HepG2 (cell line): Measurements from ENCODE around the gene GGTA1. TPM values are rescaled to one million over a fixed set of nuclear protein-coding genes. Genes with fewer than 3 reads are reported as not detected.

Source experiments
- ATAC-seq: fragments of 200-7000 bp; cut with Tn5 transposase; 3 replicates; pipeline ENCODE4 v1.9.1; 2020; ENCODE audit warnings: mild to moderate bottlenecking, moderate library complexity
- BruUV-seq: library from RNA; stranded (reverse); fragments of 400-500 nt; replicated peaks from 2 replicates; lab custom pipeline; 2021; lab: Mats Ljungman, UMichigan
- CTCF ChIA-PET: fragments of 300-600 bp; formaldehyde crosslinking; extraction: SDS; loops from one replicate; lab custom pipeline; 2021; ENCODE audit warnings: low total read pairs, inconsistent platforms, low intra/inter-chr PET ratio; lab: Yijun Ruan, JAX
- POLR2A ChIA-PET: fragments of 350-600 bp; sonication (Branson Sonifier 250); formaldehyde crosslinking; loops from one replicate; lab custom pipeline; 2020; ENCODE audit warnings: antibody characterized with exemption, inconsistent platforms; lab: Yijun Ruan, JAX
- DNase-seq: peaks from one replicate; pipeline ENCODE4 v3.0.0-alpha.2; 2015; ENCODE audit warnings: low spot score
- FAIRE-seq: peaks from 3 replicates; lab custom pipeline; 2011; peaks lifted over from hg19 to GRCh38; lab: Jason Lieb, UNC
- H2AFZ ChIP-seq: one replicate; pipeline ENCODE4 v1.6.1; 2011; ENCODE audit warnings: low read length, inconsistent platforms
- H3K27ac ChIP-seq: fragments of 300-600 bp; 3 replicates; pipeline ENCODE4 v1.8.0; 2011; ENCODE audit warnings: mixed run types, mild to moderate bottlenecking, mixed read lengths, low read length, inconsistent platforms; ENCODE audit not compliant: insufficient read depth; ENCODE audit errors: extremely low read length
- H3K27me3 ChIP-seq, 2 experiments: fragments of 200-600 bp in 1 of 2; 2 replicates in 1 of 2; 3 replicates in 1 of 2; pipeline versions ENCODE4 v1.6.0 to v1.8.0; 2011; ENCODE audit warnings: low read length in 2 of 2, mild to moderate bottlenecking in 2 of 2, moderate library complexity in 2 of 2, inconsistent platforms in 1 of 2; ENCODE audit not compliant: insufficient read depth in 2 of 2, control insufficient read depth in 1 of 2
- H3K36me3 ChIP-seq, 2 experiments: fragments of 200-600 bp in 1 of 2; replicated peaks in 1 of 2; 2 replicates in 1 of 2; 3 replicates in 1 of 2; pipeline versions ENCODE4 v1.5.1 to v1.8.0; 2011; ENCODE audit warnings: low read length in 2 of 2, inconsistent platforms in 1 of 2; ENCODE audit not compliant: insufficient read depth in 2 of 2, control insufficient read depth in 1 of 2
- H3K4me1 ChIP-seq: 2 replicates; pipeline ENCODE4 v1.5.1; 2012; ENCODE audit warnings: low read length, inconsistent platforms; ENCODE audit not compliant: insufficient read depth
- H3K4me2 ChIP-seq: 2 replicates; pipeline ENCODE4 v1.6.0; 2011; ENCODE audit warnings: low read depth, low read length, inconsistent platforms
- H3K4me3 ChIP-seq, 3 experiments: fragments of 200-600 bp in 1 of 3; sonication (generic), shearing (Covaris generic) in 1 of 3; replicated peaks in 1 of 3; 2 replicates each; pipeline ENCODE4 v1.5.1; 2011 to 2016; ENCODE audit warnings: low read length in 3 of 3, inconsistent platforms in 2 of 3, low read depth in 2 of 3, mild to moderate bottlenecking in 2 of 3, control low read depth in 1 of 3, mixed read lengths in 1 of 3; ENCODE audit not compliant: insufficient read depth in 1 of 3
- H3K79me2 ChIP-seq: one replicate; pipeline ENCODE4 v1.6.1; 2011; ENCODE audit warnings: low read length, inconsistent platforms; ENCODE audit not compliant: insufficient read depth
- H3K9ac ChIP-seq: 2 replicates; pipeline ENCODE4 v1.6.0; 2011; ENCODE audit warnings: mild to moderate bottlenecking, low read depth, low read length, inconsistent platforms; ENCODE audit not compliant: insufficient read depth
- H3K9me3 ChIP-seq: 2 replicates; pipeline ENCODE4 v1.5.1; 2012; ENCODE audit warnings: mild to moderate bottlenecking, low read length
- H4K20me1 ChIP-seq: 2 replicates; pipeline ENCODE4 v1.6.0; 2011; ENCODE audit warnings: inconsistent platforms, mild to moderate bottlenecking, low read length, moderate library complexity; ENCODE audit not compliant: insufficient read depth
- BCL3 ChIP-seq: sonication (generic); formaldehyde crosslinking; IDR thresholded peaks from 2 replicates; pipeline ENCODE4 v1.5.1; 2020; ENCODE audit warnings: mild to moderate bottlenecking, missing genetic modification reagents, moderate library complexity
- EHMT2 ChIP-seq: fragments of 200-600 bp; sonication (generic); IDR thresholded peaks from 2 replicates; pipeline ENCODE4 v1.7.0; 2017; ENCODE audit warnings: antibody characterized with exemption, low read depth, low read length, borderline replicate concordance
- HINFP ChIP-seq: sonication (generic); formaldehyde crosslinking; IDR thresholded peaks from 2 replicates; pipeline ENCODE4 v1.4.0; 2020; ENCODE audit warnings: low read depth, mild to moderate bottlenecking, missing genetic modification reagents
- JARID2 ChIP-seq: sonication (generic); formaldehyde crosslinking; IDR thresholded peaks from 2 replicates; pipeline ENCODE4 v1.8.1; 2023; ENCODE audit warnings: missing genetic modification reagents, inconsistent platforms; ENCODE audit not compliant: insufficient replicate concordance
- KDM5A ChIP-seq: fragments of 200-600 bp; sonication (generic); IDR thresholded peaks from 2 replicates; pipeline ENCODE4 v1.7.0; 2018; ENCODE audit warnings: antibody characterized with exemption, mild to moderate bottlenecking, low read length, borderline replicate concordance
- MTF1 ChIP-seq: sonication (generic); formaldehyde crosslinking; IDR thresholded peaks from 2 replicates; pipeline ENCODE4 v1.5.0; 2020; ENCODE audit warnings: missing genetic modification reagents
- MTF2 ChIP-seq: sonication (generic); formaldehyde crosslinking; IDR thresholded peaks from 2 replicates; pipeline ENCODE4 v1.5.0; 2020; ENCODE audit warnings: missing genetic modification reagents, borderline replicate concordance
- PRPF4 ChIP-seq: fragments of 200-400 bp; formaldehyde crosslinking; IDR thresholded peaks from 2 replicates; pipeline ENCODE4 v1.6.1; 2016; ENCODE audit warnings: low read length, low read depth; ENCODE audit not compliant: poor library complexity, severe bottlenecking
- SAFB2 ChIP-seq: sonication (generic); formaldehyde crosslinking; IDR thresholded peaks from 2 replicates; pipeline ENCODE4 v1.5.1; 2020; ENCODE audit warnings: missing genetic modification reagents, low read depth, mild to moderate bottlenecking, borderline replicate concordance
- ZBTB44 ChIP-seq: sonication (generic); formaldehyde crosslinking; IDR thresholded peaks from 2 replicates; pipeline ENCODE4 v1.4.0; 2020; ENCODE audit warnings: missing genetic modification reagents
- ZBTB7A ChIP-seq: sonication (generic); formaldehyde crosslinking; IDR thresholded peaks from 2 replicates; pipeline ENCODE4 v1.8.0; 2022; ENCODE audit warnings: mild to moderate bottlenecking, missing genetic modification reagents
- ZMYM3 ChIP-seq: sonication (generic); formaldehyde crosslinking; IDR thresholded peaks from 2 replicates; pipeline ENCODE4 v1.5.1; 2020; ENCODE audit warnings: mild to moderate bottlenecking, missing genetic modification reagents
- ZNF263 ChIP-seq: sonication (generic); formaldehyde crosslinking; IDR thresholded peaks from 2 replicates; pipeline ENCODE4 v1.4.0; 2020; ENCODE audit warnings: missing genetic modification reagents
- WGBS: methylation state at CpG from one replicate; pipeline ENCODE4 v1.1.6; 2017; ENCODE audit warnings: low lambda C conversion rate; 5-methylcytosine and 5-hydroxymethylcytosine counted together
- in situ Hi-C: cut with HindIII; loops from 2 replicates; pipeline ENCODE4 v1.10.0; 2017; ENCODE audit warnings: low pct_unique_long_range_greater_than_20kb; ENCODE audit not compliant: extremely low pct_ligation_motif_present
- intact Hi-C: fragments of 100-400 bp; cut with micrococcal nuclease; formaldehyde crosslinking; loops from one replicate; pipeline ENCODE4 v1.10.0; 2022; ENCODE audit not compliant: unreplicated experiment
- polyA plus RNA-seq, 8 experiments: library from polyadenylated mRNA; depleted of rRNA in 3 of 8; stranded (reverse) in 7 of 8; unstranded in 1 of 8; fragments of >200 nt; fragmentation: Illumina TruSeq in 4 of 8; extraction: Trizol in 4 of 8; gene quantifications; 2 replicates each; pipeline versions ENCODE4 v1.2.1 to v1.2.3, GENCODE V29; 2011 to 2016; ENCODE audit warnings: low read depth in 4 of 8, missing spikeins in 1 of 8, mixed read lengths in 1 of 8; ENCODE audit not compliant: insufficient read depth in 1 of 8
- total RNA-seq, 5 experiments: library from RNA; depleted of rRNA; stranded (reverse); fragments of >200 nt; fragmentation: Illumina TruSeq; extraction: Trizol; gene quantifications; 2 replicates each; pipeline ENCODE4 v1.2.3, GENCODE V29; 2016; ENCODE audit warnings: low read depth in 1 of 5
- TF ChIP-seq, protein P1 (sequence below): IDR thresholded peaks from 2 replicates; pipeline ENCODE4 v1.4.0; 2020; ENCODE audit warnings: mild to moderate bottlenecking, missing genetic modification reagents

The GGTA1 gene
- total and polyA plus RNA-seq, 2 of the 13 experiments (the other 11 are each of a cell fraction or from before 2014, with no cell fraction given), result not detected

DNA sequence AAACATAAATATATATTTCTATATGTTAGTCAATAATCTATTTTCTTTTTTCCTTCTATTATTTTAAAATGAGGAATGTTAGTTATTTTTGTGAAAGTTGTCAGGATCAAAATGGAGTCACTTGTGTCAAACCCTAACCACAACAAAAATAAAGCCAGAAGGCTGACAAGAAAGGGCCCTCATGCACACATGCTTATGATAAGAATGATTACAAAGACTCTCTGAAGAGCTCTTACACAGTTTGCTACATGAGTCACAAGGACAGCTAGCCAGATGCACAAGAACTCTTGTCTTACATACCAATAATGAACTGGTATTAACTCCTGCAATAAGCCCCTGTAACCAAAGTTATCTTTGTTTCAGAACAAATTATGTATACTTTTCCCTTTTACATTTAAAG, 64.7 kb downstream of the GGTA1 start (continued):
- TF ChIP-seq MTF2 (CRISPR knock-in tag) (no peak), SAFB2 (CRISPR knock-in tag) (no peak), EHMT2 (no peak)

GRCh38 chr9:121427899-121428298, 71.7 kb downstream of the GGTA1 start:
- ATAC-seq (no peak), DNase-seq (no peak), FAIRE-seq (no peak)
- H2AFZ ChIP-seq, result no peak overlapping the region
- no peak overlapping the region for H3K27ac ChIP-seq
- CTCF ChIA-PET, result no interaction called here
- H3K9ac ChIP-seq, result no peak overlapping the region
- POLR2A ChIA-PET, result no interaction called here
- no TSS peak for BruUV-seq
- peaks cover 0 to 14% of the 10 kb centered on the region in 2 experiments; a peak in 2 of 5 replicates for H3K27me3 ChIP-seq
- peaks cover 28% of the 10 kb centered on the region for H3K4me1 ChIP-seq
- peaks cover 4% of the 10 kb centered on the region; the same call in 1 of the 2 replicates for H3K9me3 ChIP-seq
- in situ Hi-C loops, result no loop called here
- H3K4me3 ChIP-seq, result no peak overlapping the region
- no peaks in the 10 kb centered on the region for H3K36me3 ChIP-seq
- WGBS, result 0% methylated on average over 1 of the region's 1 CpG
- intact Hi-C loops, result no loop called here
- no peaks in the 10 kb centered on the region for H4K20me1 ChIP-seq
- no peaks in the 10 kb centered on the region for H3K79me2 ChIP-seq
- H3K4me2 ChIP-seq, result no peak overlapping the region
- TF ChIP-seq PRPF4, result no peak
- no peak for TF ChIP-seq ZBTB44 (CRISPR knock-in tag)
- TF ChIP-seq KDM5A, result no peak
- TF ChIP-seq ZBTB7A (CRISPR knock-in tag), result no peak
- TF ChIP-seq MTF1 (CRISPR knock-in tag), result no peak
- no peak for TF ChIP-seq BCL3 (CRISPR knock-in tag)
- TF ChIP-seq ZMYM3, result no peak
- TF ChIP-seq, protein P1, sequence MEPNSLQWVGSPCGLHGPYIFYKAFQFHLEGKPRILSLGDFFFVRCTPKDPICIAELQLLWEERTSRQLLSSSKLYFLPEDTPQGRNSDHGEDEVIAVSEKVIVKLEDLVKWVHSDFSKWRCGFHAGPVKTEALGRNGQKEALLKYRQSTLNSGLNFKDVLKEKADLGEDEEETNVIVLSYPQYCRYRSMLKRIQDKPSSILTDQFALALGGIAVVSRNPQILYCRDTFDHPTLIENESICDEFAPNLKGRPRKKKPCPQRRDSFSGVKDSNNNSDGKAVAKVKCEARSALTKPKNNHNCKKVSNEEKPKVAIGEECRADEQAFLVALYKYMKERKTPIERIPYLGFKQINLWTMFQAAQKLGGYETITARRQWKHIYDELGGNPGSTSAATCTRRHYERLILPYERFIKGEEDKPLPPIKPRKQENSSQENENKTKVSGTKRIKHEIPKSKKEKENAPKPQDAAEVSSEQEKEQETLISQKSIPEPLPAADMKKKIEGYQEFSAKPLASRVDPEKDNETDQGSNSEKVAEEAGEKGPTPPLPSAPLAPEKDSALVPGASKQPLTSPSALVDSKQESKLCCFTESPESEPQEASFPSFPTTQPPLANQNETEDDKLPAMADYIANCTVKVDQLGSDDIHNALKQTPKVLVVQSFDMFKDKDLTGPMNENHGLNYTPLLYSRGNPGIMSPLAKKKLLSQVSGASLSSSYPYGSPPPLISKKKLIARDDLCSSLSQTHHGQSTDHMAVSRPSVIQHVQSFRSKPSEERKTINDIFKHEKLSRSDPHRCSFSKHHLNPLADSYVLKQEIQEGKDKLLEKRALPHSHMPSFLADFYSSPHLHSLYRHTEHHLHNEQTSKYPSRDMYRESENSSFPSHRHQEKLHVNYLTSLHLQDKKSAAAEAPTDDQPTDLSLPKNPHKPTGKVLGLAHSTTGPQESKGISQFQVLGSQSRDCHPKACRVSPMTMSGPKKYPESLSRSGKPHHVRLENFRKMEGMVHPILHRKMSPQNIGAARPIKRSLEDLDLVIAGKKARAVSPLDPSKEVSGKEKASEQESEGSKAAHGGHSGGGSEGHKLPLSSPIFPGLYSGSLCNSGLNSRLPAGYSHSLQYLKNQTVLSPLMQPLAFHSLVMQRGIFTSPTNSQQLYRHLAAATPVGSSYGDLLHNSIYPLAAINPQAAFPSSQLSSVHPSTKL, result no peak
- no peak for TF ChIP-seq HINFP (CRISPR knock-in tag)
- TF ChIP-seq ZNF263 (CRISPR knock-in tag), result no peak
- no peak for TF ChIP-seq JARID2
